GM06990 (cell line): Measurements from ENCODE around the gene KRT28.

Experiments used
- DNase-seq: peaks from one replicate; pipeline ENCODE4 v3.0.0-alpha.2; 2011; ENCODE audit not compliant: insufficient read length; ENCODE audit errors: extremely low read depth
- H3K27me3 ChIP-seq: replicated peaks from 2 replicates; pipeline ENCODE4 v1.6.0; 2011; ENCODE audit warnings: low read length; ENCODE audit not compliant: control insufficient read depth, insufficient read depth
- H3K36me3 ChIP-seq: 2 replicates; pipeline ENCODE4 v1.5.1; 2011; ENCODE audit warnings: low read length; ENCODE audit not compliant: control insufficient read depth, insufficient read depth
- H3K4me3 ChIP-seq: replicated peaks from 2 replicates; pipeline ENCODE4 v1.5.1; 2011; ENCODE audit warnings: low read depth, mild to moderate bottlenecking, control low read depth, low read length
- CTCF ChIP-seq: IDR thresholded peaks from 2 replicates; pipeline ENCODE4 v1.5.1; 2011; ENCODE audit warnings: low read length, control low read depth, mild to moderate bottlenecking, inconsistent platforms; ENCODE audit not compliant: insufficient read depth, poor library complexity, severe bottlenecking

Gene KRT28

GRCh38 chr17:40796846-40797245, 2.9 kb downstream of the KRT28 start:
- TF ChIP-seq CTCF, result no peak
- DNase-seq, result no peak
- Histone ChIP-seq H3K27me3 (peaks cover 3% of the 10 kb centered on the region), H3K4me3 (no peak overlapping the region), H3K36me3 (no peaks in the 10 kb centered on the region)

DNA sequence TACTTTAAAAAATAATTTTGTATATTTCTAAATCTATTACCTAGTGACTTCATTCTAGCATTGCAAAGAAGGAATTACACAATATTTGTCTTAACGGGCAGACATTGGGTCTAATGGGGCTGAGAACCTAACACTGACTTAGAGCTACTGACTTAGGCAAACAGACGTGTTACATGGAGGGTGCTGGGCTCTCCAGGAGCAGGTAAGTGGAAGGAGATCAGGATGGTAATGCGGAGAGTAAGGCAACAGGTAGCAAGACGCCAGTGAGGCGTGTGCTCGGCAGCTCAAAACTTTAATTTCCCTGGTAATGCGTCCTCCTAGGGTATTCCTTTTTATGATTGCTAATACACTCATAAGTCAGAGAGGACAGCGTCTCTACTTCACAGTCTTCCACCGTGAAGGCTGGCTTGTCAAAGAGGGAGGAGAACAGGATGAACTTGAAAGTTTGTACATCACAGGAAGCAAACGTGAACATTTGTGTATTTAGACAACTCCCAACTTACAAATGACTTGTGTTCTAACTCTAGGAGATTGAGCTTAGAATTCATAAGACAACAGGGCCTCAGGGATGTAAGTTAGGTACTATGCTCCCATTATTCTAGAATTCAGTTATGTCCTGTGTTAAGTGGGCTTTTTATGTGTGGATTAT, 4.6 kb downstream of the KRT28 start:
- H3K4me3 ChIP-seq, result no peak overlapping the region
- DNase-seq, result no peak
- no peak for TF ChIP-seq CTCF
- peaks cover 3% of the 10 kb centered on the region; the same call in 1 of the 2 replicates for H3K27me3 ChIP-seq
- H3K36me3 ChIP-seq, result no peaks in the 10 kb centered on the region

DNA sequence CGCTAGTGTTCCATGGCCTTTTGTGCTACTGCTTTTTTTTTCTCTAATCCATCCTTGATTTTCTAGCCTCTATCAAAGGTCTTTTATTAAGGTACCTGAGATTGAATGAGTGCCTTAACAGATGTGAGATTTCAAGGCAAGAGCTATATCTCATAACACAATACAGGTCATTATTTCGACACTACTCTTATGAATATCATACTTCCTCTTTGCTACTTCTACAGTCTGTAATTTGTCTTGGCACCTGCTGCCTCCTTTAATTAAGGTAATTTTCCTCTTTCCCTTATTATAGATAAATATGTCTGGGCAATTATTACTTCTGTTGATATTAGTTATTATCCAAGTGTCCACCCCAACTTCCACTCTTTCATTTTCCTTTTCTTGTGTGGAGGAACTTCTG, 5.3 kb downstream of the KRT28 start:
- DNase-seq, result no peak
- Histone ChIP-seq H3K36me3 (no peaks in the 10 kb centered on the region), H3K27me3 (no peaks in the 10 kb centered on the region; the same call in 1 of the 2 replicates), H3K4me3 (no peak overlapping the region)
- no peak for TF ChIP-seq CTCF

DNA sequence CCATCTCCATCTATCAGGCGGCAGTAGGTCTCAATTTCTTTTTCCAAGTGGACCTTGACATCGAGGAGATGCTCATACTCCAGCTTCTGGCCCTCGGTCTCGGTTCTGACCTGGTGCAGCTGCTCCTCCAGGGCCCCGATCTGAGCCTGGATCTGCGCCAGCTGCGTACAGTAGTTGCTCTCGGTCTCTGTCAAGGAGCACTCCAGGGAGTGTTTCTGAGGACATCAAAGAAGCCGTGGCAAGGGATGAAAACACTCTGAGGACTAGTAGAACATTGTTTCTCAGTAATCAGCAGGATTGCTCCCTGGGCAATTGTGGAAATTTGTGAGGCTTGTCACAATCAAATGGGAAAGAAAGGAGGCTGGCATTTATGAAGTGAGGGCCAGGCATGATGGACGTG, 5.9 kb downstream of the KRT28 start:
- Histone ChIP-seq H3K36me3 (no peaks in the 10 kb centered on the region), H3K4me3 (no peak overlapping the region), H3K27me3 (no peaks in the 10 kb centered on the region)
- no peak for TF ChIP-seq CTCF
- no peak for DNase-seq

GRCh38 chr17:40791787-40792436, 7.8 kb downstream of the KRT28 start:
- Histone ChIP-seq H3K36me3 (no peaks in the 10 kb centered on the region), H3K27me3 (no peaks in the 10 kb centered on the region), H3K4me3 (no peak overlapping the region)
- DNase-seq, result no peak
- peak; percentile 61 for TF ChIP-seq CTCF
